HUDEP-2 (cell line): ENCODE results near the gene CRYBG3.

Experiments used
- DNase-seq, 76 experiments: peaks; one replicate each; lab custom pipeline; 2025; ENCODE audit not compliant: unreplicated experiment in 76 of 76; lab: John Stamatoyannopoulos, UW

Gene CRYBG3

DNA sequence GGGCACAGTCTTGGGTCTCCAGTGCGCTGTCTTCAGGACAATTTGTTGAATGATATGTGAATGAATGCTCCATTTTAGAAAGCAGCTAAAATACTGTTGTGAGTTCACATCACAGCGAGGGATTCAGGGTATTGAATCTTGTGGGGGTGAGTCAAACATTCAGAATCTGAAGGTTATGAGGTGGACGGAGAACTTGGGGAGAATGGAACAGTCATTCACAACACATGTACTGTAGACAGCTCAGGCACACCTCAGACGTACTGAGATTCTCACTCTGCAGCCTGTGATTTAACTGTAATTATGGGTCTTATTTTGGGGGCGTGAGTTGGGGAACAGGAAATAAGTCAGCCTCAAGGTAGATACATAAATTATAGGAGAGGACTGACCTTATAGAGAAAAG lies 13.9 kb downstream of the CRYBG3 start:
- no peak for DNase-seq

DNA sequence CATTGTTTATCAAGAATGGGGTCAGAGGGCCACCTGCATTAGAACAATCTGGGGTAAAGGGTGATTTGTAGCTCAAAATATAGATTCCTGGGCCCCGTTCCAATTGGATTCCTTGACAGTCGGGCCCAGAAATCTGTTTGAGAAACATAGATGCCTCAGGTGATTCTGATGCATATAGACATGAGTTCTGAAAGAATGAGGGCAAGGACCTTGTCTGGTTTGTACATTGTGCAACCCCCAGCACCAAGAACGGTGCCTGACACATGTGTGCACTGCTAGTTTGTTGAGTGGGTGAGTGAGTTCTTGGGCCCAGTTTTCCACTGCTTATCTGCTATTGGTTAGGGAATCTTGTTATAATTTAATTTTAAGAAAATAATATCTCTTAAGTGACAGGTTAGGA lies 16.6 kb downstream of the CRYBG3 start:
- DNase-seq, result no peak

DNA sequence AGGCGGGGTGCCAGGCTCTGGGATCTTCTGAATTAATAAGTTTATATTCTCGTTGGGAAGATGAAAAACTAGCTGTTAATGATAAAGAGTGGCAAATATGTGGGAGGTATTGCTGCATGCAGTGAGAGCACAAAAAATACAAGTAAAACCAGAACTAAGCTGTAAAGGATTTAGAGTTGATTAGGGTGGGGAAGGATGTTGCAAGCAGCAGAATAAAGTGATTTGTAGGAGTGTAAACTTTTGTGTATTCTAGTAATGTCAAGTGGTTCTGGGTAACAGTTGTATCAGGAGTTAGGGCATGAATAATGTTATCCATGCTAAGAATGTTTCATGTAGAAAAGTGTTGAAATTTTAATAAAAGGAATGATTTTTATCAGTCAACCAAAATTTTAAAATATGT lies 18.1 kb downstream of the CRYBG3 start:
- no peak for DNase-seq

DNA sequence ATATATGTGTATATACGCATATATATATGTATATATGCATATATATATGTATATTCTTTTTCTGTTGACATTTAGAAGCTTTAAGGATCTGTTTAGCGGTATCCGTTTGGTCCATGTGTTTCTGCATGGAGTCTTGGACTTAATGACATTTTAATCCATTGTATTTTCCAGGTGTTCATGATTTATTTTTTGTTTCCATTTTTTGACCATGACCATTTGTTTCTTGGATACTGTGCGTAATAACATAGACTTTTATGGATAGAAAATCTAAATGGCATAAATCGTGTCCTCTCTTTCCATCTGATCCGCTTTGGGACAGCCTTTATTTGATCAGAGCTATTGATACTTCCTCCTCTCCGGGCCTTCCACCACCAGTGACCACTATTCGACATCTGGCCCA lies 19.5 kb downstream of the CRYBG3 start:
- DNase-seq, result no peak

DNA sequence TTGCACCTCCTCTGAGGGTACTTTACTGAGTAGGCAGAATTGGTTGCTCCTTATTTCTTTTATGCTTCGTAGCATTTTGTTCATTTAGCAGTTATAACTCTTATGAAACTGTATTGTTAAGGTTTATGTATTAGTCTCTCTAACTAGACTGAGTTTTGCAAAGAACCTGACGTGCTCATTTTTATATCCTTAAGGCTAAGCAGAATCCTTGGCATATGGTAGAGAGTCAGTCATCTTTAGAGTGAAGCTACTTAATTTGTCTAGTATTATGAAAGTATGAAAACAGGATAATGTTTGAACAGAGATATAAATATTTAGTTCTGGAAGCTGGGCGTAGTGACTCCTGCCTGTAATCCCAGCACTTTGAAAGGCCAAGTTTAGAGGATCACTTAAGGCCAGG lies 20.1 kb downstream of the CRYBG3 start:
- DNase-seq, result no peak

DNA sequence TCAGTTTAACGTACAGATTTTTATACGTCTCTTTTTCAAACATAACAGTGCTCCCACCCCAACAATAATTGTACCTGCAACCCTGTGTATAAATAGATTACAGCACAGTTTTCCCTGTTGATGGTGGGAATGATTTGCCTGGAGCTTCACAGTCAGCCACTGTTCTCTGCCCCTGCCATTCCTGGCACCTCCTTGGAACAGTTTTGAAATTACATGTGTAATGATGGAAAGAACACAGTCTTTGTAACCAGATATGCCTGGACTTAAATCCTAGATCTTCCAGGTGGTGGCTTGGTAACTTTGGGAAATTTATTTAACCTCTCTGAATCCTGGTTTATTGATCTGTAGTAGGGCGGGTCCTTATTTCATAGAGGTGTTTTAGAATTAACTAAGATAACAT lies 27.0 kb downstream of the CRYBG3 start:
- DNase-seq, result no peak

DNA sequence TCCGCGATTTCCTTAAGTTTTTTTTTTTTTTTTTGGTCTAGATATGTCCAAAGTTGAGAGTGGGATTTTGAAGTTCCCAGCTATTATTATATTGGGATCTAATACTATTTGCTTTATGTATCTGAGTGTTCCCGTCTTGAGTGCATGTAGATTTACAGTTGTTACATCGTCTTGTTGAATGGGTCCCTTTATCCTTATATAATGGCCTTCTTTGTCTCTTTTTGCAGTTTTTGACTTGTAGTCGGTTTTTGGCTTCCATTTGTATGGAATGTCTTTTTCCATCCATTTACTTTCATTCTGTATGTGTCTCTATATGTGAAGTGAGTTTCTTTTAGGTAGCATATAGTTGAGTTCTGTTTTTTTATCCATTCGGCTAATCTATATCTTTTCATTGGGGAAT lies 35.6 kb downstream of the CRYBG3 start:
- no peak for DNase-seq

DNA sequence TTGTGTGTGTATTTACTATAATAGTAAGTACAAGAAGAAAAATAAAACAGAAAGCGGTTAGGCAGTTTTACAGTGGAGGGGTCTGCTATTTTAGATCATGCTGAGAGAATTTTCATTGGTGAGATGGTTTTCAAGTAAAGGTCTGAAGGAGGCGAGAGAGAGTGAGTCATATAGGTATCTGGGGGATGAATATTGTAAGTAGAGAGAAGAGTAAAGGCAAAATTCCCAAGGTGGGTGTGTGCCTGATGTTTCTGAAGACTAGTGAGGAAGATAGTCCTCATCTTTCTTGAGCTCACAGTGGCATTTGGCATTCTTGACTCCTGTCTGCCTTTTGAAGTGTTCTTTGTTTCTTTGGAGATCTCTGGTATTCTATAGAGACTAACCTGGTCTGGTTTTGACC lies 38.6 kb downstream of the CRYBG3 start:
- DNase-seq, result no peak

DNA sequence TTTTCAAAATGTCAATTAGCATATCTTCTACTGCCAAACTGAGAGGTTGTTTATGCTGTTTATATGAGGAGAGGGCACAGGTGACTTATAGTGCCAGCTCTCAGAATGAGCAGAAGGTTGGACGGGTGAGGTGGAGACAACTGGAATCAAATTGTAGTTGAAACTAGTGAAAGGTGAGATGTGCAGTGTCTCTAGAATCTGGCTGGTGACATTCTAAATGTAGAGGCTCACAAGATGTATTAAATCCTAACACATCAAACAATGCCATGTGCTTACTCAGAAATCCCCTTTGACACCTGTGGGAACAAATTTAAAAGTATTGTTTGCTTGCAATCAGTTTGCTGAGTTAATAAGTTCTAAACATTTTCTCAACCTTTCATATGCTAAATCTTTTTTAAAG lies 40.8 kb downstream of the CRYBG3 start:
- DNase-seq, result no peak

DNA sequence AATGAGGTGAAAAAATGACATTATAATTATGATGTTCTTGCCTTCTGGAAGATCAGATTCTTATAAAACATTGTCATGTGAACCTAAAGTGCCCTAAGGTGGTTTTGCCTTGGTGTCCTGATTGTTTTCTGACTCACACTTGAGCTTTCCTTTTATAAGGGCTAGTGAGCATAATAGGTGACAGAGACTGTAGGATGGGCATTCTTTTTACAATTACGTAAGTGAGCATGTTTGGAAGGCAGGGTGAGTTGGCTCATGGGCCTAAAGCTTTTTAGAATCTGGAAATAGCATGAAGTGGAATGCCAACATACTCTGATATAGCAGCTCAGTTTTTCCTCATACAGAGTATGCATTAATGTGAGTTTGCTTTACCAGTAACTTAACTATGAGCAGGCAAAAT lies 41.2 kb downstream of the CRYBG3 start:
- no peak for DNase-seq

DNA sequence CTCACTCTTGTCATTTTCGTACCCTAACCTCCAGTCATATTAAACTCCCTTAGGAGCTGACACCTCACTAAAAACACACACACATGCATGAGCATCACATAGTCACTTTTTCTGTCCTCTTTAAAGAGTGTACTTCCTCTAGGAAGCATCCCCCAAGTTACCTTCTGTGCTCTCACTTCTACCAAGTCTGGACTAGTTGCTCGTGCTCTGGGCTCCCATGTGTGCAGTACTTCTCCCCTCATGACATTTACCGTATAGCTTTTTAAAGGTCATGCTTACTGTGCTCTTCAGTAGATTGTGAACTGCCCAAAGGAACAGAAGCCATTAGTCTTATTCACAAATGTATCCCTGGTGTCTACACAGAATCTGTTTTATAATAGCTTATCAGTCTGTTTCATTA lies 42.0 kb downstream of the CRYBG3 start:
- DNase-seq, result no peak

DNA sequence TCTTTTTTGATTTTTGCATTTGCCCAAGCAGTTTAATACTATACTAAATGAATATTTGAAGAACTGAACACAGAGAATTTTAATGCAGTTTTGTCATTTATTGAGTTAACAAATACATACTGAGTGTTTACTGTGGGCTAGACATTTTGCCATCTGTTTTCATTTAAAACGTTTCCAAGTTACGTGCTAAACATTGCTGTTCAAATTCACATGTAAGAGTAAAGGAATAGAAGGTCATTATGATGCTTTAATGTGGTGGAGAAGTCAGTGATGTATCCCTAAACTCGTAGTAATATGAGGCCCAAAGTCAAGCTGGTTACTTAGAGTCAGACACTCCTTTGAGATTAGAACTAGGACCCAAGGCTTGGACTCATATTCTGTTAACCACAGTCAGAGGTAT lies 49.4 kb downstream of the CRYBG3 start:
- DNase-seq, result no peak

DNA sequence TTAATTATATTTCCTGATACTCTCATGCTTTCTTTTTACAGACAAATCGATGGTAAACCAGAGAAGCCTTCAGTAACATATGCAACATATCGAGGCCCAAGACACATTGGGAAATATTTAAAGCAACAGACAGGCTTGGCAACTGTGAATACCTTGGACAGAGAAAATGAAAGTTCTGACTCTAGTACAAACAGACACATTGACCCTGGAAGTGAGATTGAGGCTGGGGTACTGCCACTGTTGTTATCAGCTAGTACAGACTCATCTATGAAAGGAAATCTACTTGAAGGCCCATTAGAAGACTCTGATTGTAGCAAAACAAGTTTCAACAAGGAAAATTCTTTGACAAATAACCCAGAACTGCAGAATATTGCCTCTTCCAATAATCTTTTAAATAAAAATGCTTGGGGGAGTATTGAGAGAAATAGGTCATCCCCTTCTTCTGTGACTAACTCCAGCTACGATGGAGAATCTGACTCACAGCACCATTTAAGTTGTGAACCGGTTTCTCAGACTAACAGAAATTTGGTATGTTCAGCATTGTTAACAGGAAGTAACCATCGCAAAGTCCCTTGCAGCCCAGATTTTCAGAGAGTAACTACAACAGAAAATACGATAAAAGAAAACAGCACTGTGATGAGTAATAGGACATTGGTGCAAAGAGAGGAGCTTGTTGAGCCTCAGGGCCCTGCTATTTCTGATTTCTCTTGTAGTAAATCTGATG lies 50.2 kb downstream of the CRYBG3 start:
- DNase-seq, result no peak

DNA sequence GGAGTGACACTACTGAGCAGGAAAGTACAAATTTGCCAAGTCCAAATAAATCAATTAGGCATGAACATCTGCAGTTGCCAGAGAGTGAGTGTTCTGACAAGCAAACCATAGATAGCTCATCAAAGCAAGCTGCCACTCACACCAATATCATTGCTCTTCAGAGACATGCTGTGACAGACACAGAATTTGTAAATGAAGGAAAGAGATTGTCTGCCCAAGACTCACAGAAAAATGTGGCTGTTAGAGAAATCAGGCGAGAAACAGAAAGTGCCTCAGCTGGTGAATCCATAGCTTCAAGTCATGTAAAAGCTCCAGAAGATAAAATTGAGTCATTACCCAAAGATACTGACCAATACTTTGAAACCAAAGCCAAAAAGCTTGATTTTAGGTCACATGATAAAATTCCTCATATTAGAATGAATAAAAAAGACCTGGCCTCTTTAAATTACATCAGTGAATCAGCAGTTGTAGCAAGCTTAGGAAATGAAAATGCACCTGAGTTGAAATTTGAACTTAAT lies 50.8 kb downstream of the CRYBG3 start:
- no peak for DNase-seq

DNA sequence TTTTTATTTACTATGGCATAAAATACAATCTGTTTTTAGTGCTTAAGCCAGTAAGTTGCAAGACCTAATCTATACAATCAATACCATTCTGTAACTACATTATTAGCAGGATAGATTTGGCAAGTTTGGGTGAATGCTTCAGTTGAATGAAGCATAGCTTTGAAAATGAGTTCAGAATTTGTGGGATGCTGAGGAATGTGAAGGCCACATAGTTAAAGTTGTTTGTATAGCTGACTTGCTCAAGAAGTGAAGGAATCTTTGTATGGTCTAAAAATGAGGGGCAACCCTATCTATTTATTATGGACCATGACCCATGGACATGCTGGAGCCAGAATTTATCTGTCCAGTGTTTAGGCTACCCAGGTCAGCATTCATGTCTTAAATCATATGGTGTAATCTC lies 58.5 kb downstream of the CRYBG3 start:
- no peak for DNase-seq

DNA sequence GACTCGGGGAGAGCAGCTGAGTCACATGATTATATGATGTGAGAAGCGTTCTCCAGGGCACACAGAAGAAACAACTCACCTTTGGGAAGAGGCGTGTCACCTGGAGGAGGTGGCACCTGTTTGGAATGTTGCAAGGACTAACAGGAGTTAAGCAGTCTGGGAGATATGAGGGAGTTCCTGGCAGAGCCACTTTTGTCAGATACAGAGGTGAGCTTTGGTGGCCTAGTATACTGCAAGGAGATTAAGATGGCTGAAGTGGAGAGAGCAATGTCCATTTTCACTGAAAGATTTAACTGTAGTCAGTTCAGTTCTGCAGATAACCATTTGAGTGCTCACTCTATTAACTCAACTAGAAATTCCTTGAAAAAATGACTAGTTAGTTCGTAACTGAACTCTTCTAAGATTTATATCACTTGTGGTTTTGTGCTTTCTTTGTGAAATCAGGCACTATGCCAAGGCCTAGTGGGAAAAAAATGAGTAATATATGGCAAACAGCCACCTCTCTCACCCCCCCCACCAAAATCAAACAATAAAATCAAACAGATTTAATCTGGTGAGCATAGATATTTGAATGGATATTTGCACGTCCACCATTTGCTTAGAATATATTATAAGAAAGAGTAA lies 61.3 kb downstream of the CRYBG3 start:
- DNase-seq, result peak in 20 of 76 experiments; percentile 1 to 47 (median 16)

DNA sequence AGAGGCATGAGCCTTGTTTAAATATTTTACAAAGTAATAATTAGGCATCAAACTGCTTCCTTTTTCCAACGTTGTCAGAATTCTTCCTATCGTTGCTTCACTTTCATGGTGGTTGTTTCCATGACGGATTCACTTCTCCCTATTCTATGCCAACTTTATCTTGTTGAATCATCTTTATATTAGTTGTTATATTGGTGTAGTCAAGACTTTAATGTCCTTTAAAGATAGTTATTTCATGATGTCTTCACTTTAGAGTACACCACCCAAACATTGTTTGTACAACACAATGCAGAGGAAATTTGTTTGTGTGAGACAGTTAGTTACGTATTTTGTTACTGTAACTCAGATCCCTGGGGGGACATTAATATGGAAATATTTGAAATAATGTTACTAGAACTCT lies 61.9 kb downstream of the CRYBG3 start:
- DNase-seq, result no peak

DNA sequence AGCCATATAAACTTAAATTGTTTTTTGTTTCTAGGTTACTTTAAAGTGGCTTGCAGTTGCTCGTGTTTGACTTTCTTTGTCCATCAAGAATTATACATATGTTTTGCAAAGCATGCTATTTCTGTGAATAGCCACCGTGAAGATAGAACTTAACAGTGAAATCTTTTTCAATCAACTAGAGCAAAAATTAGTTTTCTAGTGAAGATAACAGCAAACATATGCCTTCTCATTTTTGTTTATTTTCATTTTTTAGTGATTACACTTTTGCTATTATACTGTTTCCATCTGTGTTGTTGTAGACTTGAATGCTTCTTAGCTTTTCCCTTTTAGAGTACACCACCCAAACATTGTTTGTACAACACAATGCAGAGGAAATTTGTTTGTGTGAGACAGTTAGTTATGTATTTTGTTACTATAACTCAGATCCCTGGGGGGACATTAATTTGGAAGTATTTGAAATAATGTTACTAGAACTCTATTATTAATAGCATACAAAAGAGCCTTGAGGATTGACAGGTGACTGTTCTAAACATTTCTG lies 62.8 kb downstream of the CRYBG3 start:
- DNase-seq, result no peak

DNA sequence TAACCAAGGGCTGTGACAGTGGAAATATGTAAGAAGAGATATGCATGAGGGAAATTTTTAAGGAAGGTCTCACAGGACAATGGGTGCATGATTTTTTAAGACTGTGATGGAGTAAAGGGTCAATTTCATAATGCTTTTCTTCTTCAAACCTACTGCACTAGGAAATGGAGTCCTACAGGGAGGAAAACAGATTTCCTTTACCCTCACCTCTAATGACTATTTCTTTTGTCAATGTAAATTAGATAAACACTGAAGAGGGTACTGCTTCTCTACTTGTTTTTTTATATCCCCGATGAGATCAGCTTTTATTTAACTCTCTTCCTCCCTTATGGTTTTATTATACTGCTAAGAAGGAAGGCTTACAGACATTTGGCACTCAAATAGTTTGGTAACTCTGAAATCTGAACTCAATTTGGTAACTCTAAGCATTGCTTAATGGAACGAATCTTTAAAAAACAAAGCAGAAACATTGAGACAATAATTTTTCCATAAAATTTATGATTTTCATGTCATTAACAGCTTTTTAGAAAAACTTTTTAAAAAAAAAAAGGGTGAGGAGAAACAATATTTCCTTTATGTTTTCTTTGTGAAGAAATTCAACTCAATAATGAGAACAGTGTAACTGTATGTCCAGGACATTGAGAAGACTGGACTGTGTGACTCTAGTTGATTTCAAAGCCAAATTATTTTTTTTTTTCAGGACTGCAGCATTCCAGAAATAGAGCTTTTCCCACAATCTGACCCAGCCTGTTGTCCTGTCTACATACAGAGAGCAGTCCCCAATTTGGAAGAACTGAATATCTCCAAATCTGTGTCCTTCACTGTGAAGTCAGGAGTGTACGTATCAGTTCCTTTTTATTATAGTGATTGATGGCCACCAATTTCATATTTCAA lies 64.4 kb downstream of the CRYBG3 start:
- DNase-seq, result no peak

DNA sequence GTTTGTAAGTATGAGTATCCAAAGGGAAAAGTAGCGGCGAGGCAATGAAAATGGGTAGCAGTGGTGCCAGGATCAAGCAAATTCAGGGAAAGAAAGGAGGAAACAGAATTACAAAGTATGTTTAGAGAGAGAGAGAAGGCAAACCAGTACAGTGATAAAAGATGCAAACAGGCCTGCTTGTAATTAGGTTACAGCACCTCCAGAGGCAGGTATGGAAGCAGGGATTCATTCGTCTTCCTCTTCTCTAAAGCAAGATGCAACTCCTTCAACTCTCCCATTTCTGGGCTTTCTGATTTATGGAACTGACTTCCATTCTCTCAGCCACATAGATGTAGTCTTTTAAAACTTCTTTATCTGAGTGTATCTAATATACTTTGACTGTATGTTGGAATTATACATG lies 68.0 kb downstream of the CRYBG3 start:
- no peak for DNase-seq

DNA sequence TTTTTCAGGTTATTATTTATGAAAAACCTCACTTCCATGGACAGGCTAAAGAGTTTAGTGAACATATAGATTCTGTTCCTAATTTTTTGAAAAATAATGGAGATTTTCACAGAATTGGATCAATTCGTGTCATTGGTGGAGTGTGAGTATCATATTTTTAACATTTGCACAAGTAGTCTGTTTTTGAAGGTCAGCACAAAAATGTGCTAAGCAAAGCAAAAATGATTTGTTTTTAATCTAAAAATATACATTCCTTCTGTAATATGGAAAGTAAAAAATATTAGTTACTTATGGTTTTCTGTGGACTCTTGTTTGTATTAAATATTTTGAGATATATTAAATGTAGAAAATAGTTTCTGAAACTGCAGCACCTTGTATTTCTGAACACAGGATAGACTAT lies 71.0 kb downstream of the CRYBG3 start:
- DNase-seq, result no peak
